ENCODE results near the gene FGF18.

GRCh38 chr5:171432076-171432475, 12.6 kb downstream of the FGF18 start:
- TF ChIP-seq POLR2AphosphoS5 (IDR thresholded peaks at IDR 0.05; ENCODE audit: insufficient read depth, low read depth, low read length) (no peak), POLR2A (IDR thresholded peaks at IDR 0.05; ENCODE audit: low read depth, low read length) (no peak)

All from endothelial cell of umbilical vein (primary cell).